GM12878 (cell line): Measurements from ENCODE around the gene ALOXE3.

ENCODE experiments used
- CEBPB ChIP-seq, 2 experiments: fragments of 150-350 bp in 1 of 2; IDR thresholded peaks; 2 replicates each; pipeline ENCODE4 v1.6.1; 2012 to 2014; ENCODE audit warnings: low read depth in 2 of 2, low read length in 2 of 2, borderline replicate concordance in 1 of 2, inconsistent platforms in 1 of 2
- PBX3 ChIP-seq: IDR thresholded peaks from 2 replicates; pipeline ENCODE4 v1.6.1; 2011; ENCODE audit warnings: mild to moderate bottlenecking, low read depth, low read length, moderate library complexity; ENCODE audit not compliant: insufficient replicate concordance
- SIN3A ChIP-seq: IDR thresholded peaks from 2 replicates; pipeline ENCODE4 v1.6.1; 2012; ENCODE audit warnings: low read depth, low read length, improper control_type of control experiment
- SRF ChIP-seq, 2 experiments: IDR thresholded peaks; 2 replicates each; pipeline ENCODE4 v1.6.1; 2011; ENCODE audit warnings: low read depth in 2 of 2, low read length in 2 of 2, mild to moderate bottlenecking in 1 of 2, moderate library complexity in 1 of 2
- ZNF274 ChIP-seq: IDR thresholded peaks from one replicate; pipeline ENCODE4 v1.8.0; 2011; ENCODE audit not compliant: insufficient read length, insufficient read depth

GRCh38 chr17:8110907-8111306 lies 7.4 kb downstream of the ALOXE3 start:
- no peak for TF ChIP-seq SIN3A
- no peak for TF ChIP-seq PBX3
- TF ChIP-seq CEBPB (IDR thresholded peaks at IDR 0.05; ENCODE audit: borderline replicate concordance in 1 of 2, low read depth in 2 of 2, low read length in 2 of 2): no peak
- TF ChIP-seq SRF (IDR thresholded peaks at IDR 0.05; ENCODE audit: low read depth in 2 of 2, low read length in 2 of 2): no peak
- TF ChIP-seq ZNF274: no peak
